Hepatocyte (in vitro differentiated cells): ENCODE results near the gene OR51B2. TPM values are rescaled to one million over a fixed set of nuclear protein-coding genes. Genes with fewer than 3 reads are reported as not detected.
"Not testable (repeated sequence)": the region's sequence is repeated elsewhere in the genome, so short reads cannot be mapped to it uniquely, and the experiment has no call there.

Source experiments
- DNase-seq: peaks from one replicate; pipeline ENCODE4 v3.0.0-alpha.2; 2016; ENCODE audit warnings: low spot score
- H2AFZ ChIP-seq: fragments of 200-600 bp; sonication (generic); 2 replicates; pipeline ENCODE4 v1.6.0; 2016; ENCODE audit warnings: antibody characterized with exemption, mild to moderate bottlenecking
- H3K27ac ChIP-seq: fragments of 200-600 bp; sonication (generic); 2 replicates; pipeline ENCODE4 v1.5.1; 2016; ENCODE audit warnings: mild to moderate bottlenecking
- H3K27me3 ChIP-seq: fragments of 200-600 bp; sonication (generic); 2 replicates; pipeline ENCODE4 v1.6.1; 2016
- H3K36me3 ChIP-seq: fragments of 200-600 bp; sonication (generic); replicated peaks from 2 replicates; pipeline ENCODE4 v1.5.1; 2016; ENCODE audit warnings: low read depth; ENCODE audit not compliant: insufficient read depth
- H3K4me1 ChIP-seq: fragments of 200-600 bp; sonication (generic); 2 replicates; pipeline ENCODE4 v1.5.1; 2016; ENCODE audit warnings: mild to moderate bottlenecking, moderate library complexity; ENCODE audit not compliant: insufficient read depth
- H3K4me2 ChIP-seq: fragments of 200-600 bp; sonication (generic); 2 replicates; pipeline ENCODE4 v1.6.0; 2016
- H3K4me3 ChIP-seq: fragments of 200-600 bp; sonication (generic); 2 replicates; pipeline ENCODE4 v1.5.1; 2016; ENCODE audit warnings: mild to moderate bottlenecking
- H3K79me2 ChIP-seq: fragments of 200-600 bp; sonication (generic); 2 replicates; pipeline ENCODE4 v1.6.0; 2017; ENCODE audit warnings: mild to moderate bottlenecking
- H3K9me2 ChIP-seq: fragments of 200-600 bp; sonication (generic); replicated peaks from 2 replicates; pipeline ENCODE4 v1.6.0; 2017; ENCODE audit warnings: mild to moderate bottlenecking; ENCODE audit not compliant: insufficient read depth
- H3K9me3 ChIP-seq: fragments of 200-600 bp; sonication (generic); 2 replicates; pipeline ENCODE4 v1.5.1; 2016; ENCODE audit warnings: low read depth, mild to moderate bottlenecking
- H4K20me1 ChIP-seq: fragments of 200-600 bp; sonication (generic); 2 replicates; pipeline ENCODE4 v1.6.0; 2016; ENCODE audit warnings: mild to moderate bottlenecking; ENCODE audit not compliant: insufficient read depth, poor library complexity, severe bottlenecking
- CTCF ChIP-seq: fragments of 200-600 bp; sonication (generic); IDR thresholded peaks from 2 replicates; pipeline ENCODE4 v1.5.1; 2016; ENCODE audit warnings: antibody characterized with exemption, mild to moderate bottlenecking; ENCODE audit not compliant: poor library complexity
- EZH2 ChIP-seq: fragments of 200-600 bp; sonication (generic); IDR thresholded peaks from 2 replicates; pipeline ENCODE4 v1.6.1; 2016; ENCODE audit warnings: antibody characterized with exemption, mild to moderate bottlenecking, borderline replicate concordance
- EZH2phosphoT487 ChIP-seq: fragments of 200-600 bp; sonication (generic); IDR thresholded peaks from one replicate; pipeline ENCODE4 v1.6.1; 2018; ENCODE audit warnings: antibody characterized with exemption, mild to moderate bottlenecking, low read depth, moderate library complexity; ENCODE audit not compliant: unreplicated experiment, severe bottlenecking
- WGBS: methylation state at CpG from one replicate; pipeline ENCODE4 v1.1.6; 2016; ENCODE audit warnings: low lambda C conversion rate; ENCODE audit errors: missing lambda C conversion rate; 5-methylcytosine and 5-hydroxymethylcytosine counted together
- polyA plus RNA-seq: library from polyadenylated mRNA; unstranded; fragments of >200 nt; fragmentation: Nextera tagmentation; extraction: Ambion mirVana; gene quantifications from 2 replicates; pipeline ENCODE4 v1.2.1, GENCODE V29; 2016
- total RNA-seq: library from RNA; depleted of rRNA; stranded (reverse); fragments of >200 nt; gene quantifications from 2 replicates; pipeline ENCODE4 v1.2.3, GENCODE V29; 2014

OR51B2 gene
- total and polyA plus RNA-seq, 2 experiments from 2014 or later = not detected

GRCh38 chr11:5297721-5298323, 26.3 kb downstream of the OR51B2 start:
- no peaks in the 10 kb centered on the region for H3K4me1 ChIP-seq
- H3K36me3 ChIP-seq = peaks cover 3% of the 10 kb centered on the region
- H3K27ac ChIP-seq = no peak overlapping the region
- H3K9me3 ChIP-seq = no peaks in the 10 kb centered on the region
- H2AFZ ChIP-seq = no peak overlapping the region
- WGBS = 72% methylated on average over 4 of the region's 4 CpGs
- H3K27me3 ChIP-seq = peaks cover 9% of the 10 kb centered on the region
- TF ChIP-seq EZH2 = no peak
- TF ChIP-seq EZH2phosphoT487 = no peak
- no peak for TF ChIP-seq CTCF
- no peak overlapping the region for H3K4me3 ChIP-seq
- no peak for DNase-seq
- no peaks in the 10 kb centered on the region for H3K9me2 ChIP-seq
- no peak overlapping the region for H3K4me2 ChIP-seq
- H4K20me1 ChIP-seq = no peaks in the 10 kb centered on the region
- H3K79me2 ChIP-seq = no peaks in the 10 kb centered on the region

- WGBS = 96% methylated on average over 40 of the region's 41 CpGs
- not testable (repeated sequence) for H3K79me2 ChIP-seq, H3K4me2 ChIP-seq, H3K9me2 ChIP-seq, H3K27ac ChIP-seq, H3K36me3 ChIP-seq, H3K27me3 ChIP-seq, H2AFZ ChIP-seq, H3K9me3 ChIP-seq, H3K4me3 ChIP-seq, H4K20me1 ChIP-seq, DNase-seq, H3K4me1 ChIP-seq
Observed at GRCh38 chr11:5294342-5294995, 29.6 kb downstream of the OR51B2 start.

- H3K4me3 ChIP-seq = no peak overlapping the region
- H2AFZ ChIP-seq = no peak overlapping the region
- H3K79me2 ChIP-seq = no peaks in the 10 kb centered on the region
- no peaks in the 10 kb centered on the region for H3K9me3 ChIP-seq
- no peak for TF ChIP-seq EZH2
- TF ChIP-seq CTCF = no peak
- TF ChIP-seq EZH2phosphoT487 = no peak
- peaks cover 9% of the 10 kb centered on the region for H3K27me3 ChIP-seq
- H4K20me1 ChIP-seq = no peaks in the 10 kb centered on the region
- H3K36me3 ChIP-seq = peaks cover 3% of the 10 kb centered on the region
- H3K4me2 ChIP-seq = no peak overlapping the region
- H3K4me1 ChIP-seq = no peaks in the 10 kb centered on the region
- H3K9me2 ChIP-seq = no peaks in the 10 kb centered on the region
- no peak for DNase-seq
- no peak overlapping the region for H3K27ac ChIP-seq
- 89% methylated on average over 8 of the region's 8 CpGs for WGBS
Observed at GRCh38 chr11:5293028-5293427, 31.1 kb downstream of the OR51B2 start.

- DNase-seq = peak; percentile 42
- WGBS = 75% methylated on average over 1 of the region's 1 CpG
- H3K9me3 ChIP-seq = no peaks in the 10 kb centered on the region
- no peaks in the 10 kb centered on the region for H3K36me3 ChIP-seq
- no peak overlapping the region for H2AFZ ChIP-seq
- H3K4me1 ChIP-seq = no peaks in the 10 kb centered on the region
- no peaks in the 10 kb centered on the region for H3K79me2 ChIP-seq
- H3K27me3 ChIP-seq = peaks cover under 1% of the 10 kb centered on the region
- no peaks in the 10 kb centered on the region for H4K20me1 ChIP-seq
- H3K9me2 ChIP-seq = no peaks in the 10 kb centered on the region
- no peak overlapping the region for H3K27ac ChIP-seq
- H3K4me2 ChIP-seq = no peak overlapping the region
- H3K4me3 ChIP-seq = no peak overlapping the region
- TF ChIP-seq EZH2 (no peak), CTCF (peak; percentile 44)
Observed at GRCh38 chr11:5291207-5291838, 32.8 kb downstream of the OR51B2 start.
